ENCODE measurements around the gene CCDC57.

DNA sequence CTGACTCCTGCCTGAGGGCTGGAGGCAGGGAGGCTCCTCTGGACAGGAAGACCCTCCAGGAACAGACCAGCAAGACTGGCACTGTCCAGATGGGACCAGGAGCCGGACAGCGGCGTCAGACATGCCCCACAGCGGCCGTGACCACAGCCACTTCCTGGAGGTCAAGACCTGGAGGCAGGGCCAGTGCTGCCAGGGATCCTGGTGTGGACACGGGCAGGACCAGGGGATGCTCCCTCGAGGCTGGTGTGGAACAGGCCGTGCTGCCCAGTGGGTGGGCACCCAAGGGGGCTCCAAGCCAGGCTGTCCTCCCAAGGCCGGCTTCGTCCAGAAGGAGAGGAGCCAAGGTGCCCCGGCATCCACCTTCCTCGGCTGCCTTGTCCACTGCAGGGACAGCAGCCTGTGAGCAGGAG, 4.5 kb upstream of the CCDC57 start:
- TF ChIP-seq CTCF (IDR thresholded peaks at IDR 0.05; ENCODE audit: insufficient read depth, low read length, poor library complexity, severe bottlenecking) (no peak), EZH2phosphoT487 (conservative IDR thresholded peaks at IDR 0.05; ENCODE audit: low read length) (no peak)

Measured in SU-DHL-6 (cell line).